ENCODE measurements around the gene CCDC9B. TPM values are rescaled to one million over a fixed set of nuclear protein-coding genes. Genes with fewer than 3 reads are reported as not detected.

CCDC9B gene
- total and polyA plus RNA-seq, 8 donors, result 18.3 to 72.3 (median 32.3) TPM

DNA sequence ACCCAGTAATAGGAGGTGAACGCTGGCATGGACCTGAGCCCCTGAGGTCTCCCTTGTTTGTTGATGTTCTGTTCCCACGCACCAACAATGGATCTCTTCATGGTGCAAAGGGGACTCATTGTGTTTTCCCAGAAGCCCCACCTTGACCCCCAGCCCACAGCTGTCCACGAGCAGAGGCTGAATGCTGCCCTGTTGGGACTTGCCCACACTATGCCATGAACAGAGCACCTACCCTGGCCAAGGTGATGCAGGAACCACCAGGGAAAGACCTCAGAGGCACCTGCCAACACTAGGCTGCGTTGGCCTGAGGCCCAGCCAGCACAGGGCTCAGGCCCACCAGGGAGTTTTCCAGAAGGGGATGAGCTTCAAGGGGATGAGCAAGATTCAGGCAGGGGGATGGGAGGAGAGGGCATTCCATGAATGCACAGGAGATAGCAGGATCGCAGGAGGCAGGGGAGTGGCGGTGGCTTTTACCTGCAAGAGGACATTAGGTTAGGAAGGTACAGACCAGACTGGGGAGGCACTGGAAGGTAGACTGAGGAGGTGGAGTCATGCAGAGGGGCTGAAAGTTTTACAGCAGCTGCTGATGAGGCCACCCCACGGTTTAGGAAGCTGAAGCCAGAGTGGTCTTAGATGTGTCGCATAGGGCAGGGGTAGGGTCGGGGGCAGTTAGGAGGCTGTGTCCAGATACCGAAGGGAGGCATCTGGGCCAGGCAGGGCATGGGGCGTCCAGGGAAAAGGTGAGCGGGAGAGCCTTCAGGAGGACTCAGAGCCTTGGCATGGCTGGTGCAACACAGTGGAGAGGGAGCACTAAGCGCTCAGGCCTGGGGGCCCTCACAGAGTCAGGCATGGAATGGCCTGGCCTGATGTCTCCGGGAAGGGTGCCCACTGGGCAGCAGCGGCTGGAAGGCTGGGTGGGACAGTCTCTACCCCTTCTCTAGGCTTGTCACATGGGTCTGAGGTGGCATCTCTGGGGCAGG is 6.1 kb upstream of the CCDC9B start:
- TF ChIP-seq, protein P1, sequence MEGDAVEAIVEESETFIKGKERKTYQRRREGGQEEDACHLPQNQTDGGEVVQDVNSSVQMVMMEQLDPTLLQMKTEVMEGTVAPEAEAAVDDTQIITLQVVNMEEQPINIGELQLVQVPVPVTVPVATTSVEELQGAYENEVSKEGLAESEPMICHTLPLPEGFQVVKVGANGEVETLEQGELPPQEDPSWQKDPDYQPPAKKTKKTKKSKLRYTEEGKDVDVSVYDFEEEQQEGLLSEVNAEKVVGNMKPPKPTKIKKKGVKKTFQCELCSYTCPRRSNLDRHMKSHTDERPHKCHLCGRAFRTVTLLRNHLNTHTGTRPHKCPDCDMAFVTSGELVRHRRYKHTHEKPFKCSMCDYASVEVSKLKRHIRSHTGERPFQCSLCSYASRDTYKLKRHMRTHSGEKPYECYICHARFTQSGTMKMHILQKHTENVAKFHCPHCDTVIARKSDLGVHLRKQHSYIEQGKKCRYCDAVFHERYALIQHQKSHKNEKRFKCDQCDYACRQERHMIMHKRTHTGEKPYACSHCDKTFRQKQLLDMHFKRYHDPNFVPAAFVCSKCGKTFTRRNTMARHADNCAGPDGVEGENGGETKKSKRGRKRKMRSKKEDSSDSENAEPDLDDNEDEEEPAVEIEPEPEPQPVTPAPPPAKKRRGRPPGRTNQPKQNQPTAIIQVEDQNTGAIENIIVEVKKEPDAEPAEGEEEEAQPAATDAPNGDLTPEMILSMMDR (IDR thresholded peaks at IDR 0.05), result no peak
- H3K27ac ChIP-seq, result no peak overlapping the region
- H3K4me3 ChIP-seq, result no peak overlapping the region
- H3K9me3 ChIP-seq, result no peaks in the 10 kb centered on the region
- H3K36me3 ChIP-seq, result no peaks in the 10 kb centered on the region
- H3K27me3 ChIP-seq, result no peaks in the 10 kb centered on the region
- DNase-seq (no peak), FAIRE-seq (no peak), ATAC-seq (no peak)
- intact Hi-C loops (cut with DNase I), result loop anchor here in 2 of 3 donors (5.0 to 10.0 kb wide), 3 partner anchors 62 to 78 kb away; partner anchors contain the start of gene ANKRD63 (in 1 of the 2)
- 87 to 91% methylated on average over 15 of the region's 15 CpGs for whole genome bisulfite sequencing, 2 donors
- no peaks in the 10 kb centered on the region for H3K4me1 ChIP-seq

DNA sequence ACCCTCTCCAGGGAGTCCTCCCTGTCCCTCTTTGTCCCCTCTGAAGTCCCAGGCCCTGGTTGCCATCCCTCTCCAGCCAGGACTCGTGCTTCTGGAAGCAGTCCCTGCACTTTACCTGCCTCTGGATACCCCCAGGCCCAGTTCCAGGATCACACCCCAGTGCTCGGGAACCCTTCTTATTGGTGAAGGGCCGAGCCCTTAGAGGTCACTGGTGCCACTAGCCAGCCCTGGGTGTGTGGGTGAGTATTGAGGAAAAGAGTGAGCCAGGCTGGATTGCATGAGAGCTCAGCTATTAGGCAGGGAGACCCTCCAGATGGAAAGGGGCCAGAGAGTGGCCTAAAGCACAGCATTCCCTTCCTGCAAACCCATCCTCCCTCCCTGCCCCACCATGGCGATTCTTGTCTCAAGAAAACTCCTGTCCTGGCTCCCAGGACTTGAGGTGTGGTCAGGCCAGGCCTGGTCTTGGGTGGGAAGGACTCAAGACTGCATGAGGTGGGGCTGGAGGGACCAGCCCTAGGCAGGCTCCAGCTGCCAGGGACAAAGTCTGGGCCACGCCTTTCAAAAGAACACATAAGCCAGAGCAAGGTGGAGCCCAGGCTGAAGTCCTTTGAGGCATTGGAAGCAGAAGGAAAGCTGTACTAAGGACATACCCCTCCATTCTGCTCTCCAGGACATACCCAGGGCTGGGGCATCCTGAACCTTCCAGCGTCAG is 5.3 kb upstream of the CCDC9B start:
- FAIRE-seq, result no peak

DNA sequence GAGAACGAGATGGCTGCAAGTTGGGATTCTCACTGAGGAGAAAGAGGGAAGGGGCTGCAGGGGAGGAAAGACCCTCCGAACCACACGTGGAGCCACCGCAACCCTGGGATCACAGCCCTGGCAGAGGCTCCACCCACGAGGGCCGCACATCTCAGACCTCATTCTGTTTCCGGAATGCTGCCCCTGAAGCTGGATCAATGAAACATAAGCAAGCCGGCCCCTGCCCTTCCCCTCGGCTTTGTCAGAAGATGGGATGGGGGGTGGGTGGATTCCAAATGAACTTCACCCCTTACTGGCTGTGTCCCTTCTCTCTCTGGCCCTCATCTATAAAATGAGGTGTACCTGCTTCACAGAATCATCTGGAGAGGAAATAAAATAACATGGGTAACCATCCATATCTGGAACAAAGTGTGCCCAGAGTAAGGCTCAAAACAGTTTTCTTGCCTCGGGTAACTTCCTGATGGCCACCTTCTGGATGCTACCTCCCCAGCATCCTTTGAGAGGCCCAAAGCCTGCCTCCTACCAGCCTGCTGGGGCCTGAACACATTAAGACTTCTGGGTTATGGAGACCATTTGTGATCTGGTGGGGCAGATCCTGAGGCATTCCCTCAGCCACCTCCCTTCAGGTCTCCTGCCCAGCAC is 4.6 kb upstream of the CCDC9B start:
- no peak overlapping the region for H3K27ac ChIP-seq
- no peak overlapping the region for H3K4me3 ChIP-seq
- ATAC-seq, result no peak

More for the DNA sequence above, 5.3 kb upstream of the CCDC9B start:
- ATAC-seq (peak in 1 of 4 donors; percentile 21), DNase-seq (no peak)
- TF ChIP-seq, protein P1 (IDR thresholded peaks at IDR 0.05), result no peak
- Histone ChIP-seq H3K27me3 (no peaks in the 10 kb centered on the region), H3K36me3 (no peaks in the 10 kb centered on the region), H3K4me1 (peaks cover 0 to 4% (median 3%) of the 10 kb centered on the region in 3 donors), H3K4me3 (no peak overlapping the region), H3K27ac (no peak overlapping the region), H3K9me3 (no peaks in the 10 kb centered on the region)
- intact Hi-C loops (cut with DNase I), result loop anchor here in 2 of 3 donors (5.0 to 10.0 kb wide), 3 partner anchors 61 to 79 kb away; partner anchors contain the start of gene ANKRD63 (in 1 of the 2)
- 82 to 84% methylated on average over 6 of the region's 6 CpGs for WGBS, 2 donors

DNA sequence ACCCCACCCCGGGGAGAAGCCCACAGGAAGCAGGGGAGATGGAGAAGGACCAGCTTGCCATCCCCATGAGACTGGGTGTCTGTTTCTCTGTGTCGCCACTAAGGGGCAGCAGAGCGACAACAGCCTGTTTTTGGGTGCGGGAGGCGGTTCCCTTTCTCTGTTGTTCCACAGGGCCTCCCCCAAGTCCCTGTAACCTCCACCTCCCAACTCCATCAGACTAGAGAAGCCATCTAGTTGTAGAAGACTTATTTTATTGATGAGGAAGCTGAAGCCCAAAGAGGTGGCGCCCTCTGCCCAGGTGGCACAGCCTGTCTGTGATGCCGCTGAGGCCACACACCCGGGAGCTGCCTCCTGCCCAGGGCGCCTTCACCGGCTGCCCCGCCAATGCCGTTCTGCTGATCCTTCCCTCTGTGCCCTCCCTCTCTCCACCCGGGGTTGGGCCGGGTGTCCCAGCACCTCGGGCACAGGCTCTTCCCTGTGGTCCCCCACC is 3.9 kb upstream of the CCDC9B start:
- TF ChIP-seq, protein P1 (IDR thresholded peaks at IDR 0.05), result peak; percentile 46 to 87 (median 72)
- 20 to 23% methylated on average over 15 of the region's 15 CpGs for WGBS, 2 donors
- intact Hi-C loops (cut with DNase I), result loop anchor here in 2 of 3 donors (5.0 to 10.0 kb wide), 3 partner anchors 60 to 80 kb away; partner anchors contain the start of gene ANKRD63 (in 1 of the 2)
- Histone ChIP-seq H3K27me3 (no peaks in the 10 kb centered on the region), H3K4me3 (no peak overlapping the region), H3K36me3 (no peaks in the 10 kb centered on the region), H3K9me3 (no peaks in the 10 kb centered on the region), H3K27ac (no peak overlapping the region), H3K4me1 (peaks cover 0 to 6% (median 4%) of the 10 kb centered on the region in 3 donors)
- FAIRE-seq, result no peak
- DNase-seq, result peak in 5 of 6 donors; percentile 58 to 74 (median 65)
- ATAC-seq, result peak in 3 of 4 donors; percentile 52 to 60 (median 54)

More for the DNA sequence above, 4.6 kb upstream of the CCDC9B start:
- 53 to 63% methylated on average over 10 of the region's 10 CpGs for WGBS, 2 donors
- H3K9me3 ChIP-seq, result no peaks in the 10 kb centered on the region
- peaks cover 0 to 6% (median 4%) of the 10 kb centered on the region in 3 donors for H3K4me1 ChIP-seq
- H3K36me3 ChIP-seq, result no peaks in the 10 kb centered on the region
- no peak for FAIRE-seq
- no peak for DNase-seq
- H3K27me3 ChIP-seq, result no peaks in the 10 kb centered on the region
- intact Hi-C loops (cut with DNase I), result loop anchor here in 2 of 3 donors (5.0 to 10.0 kb wide), 3 partner anchors 61 to 79 kb away; partner anchors contain the start of gene ANKRD63 (in 1 of the 2)
- TF ChIP-seq, protein P1 (IDR thresholded peaks at IDR 0.05), result no peak

All from pancreas (tissue), 10 donors.